ENCODE data around the gene SIRPB2. TPM values are rescaled to one million over a fixed set of nuclear protein-coding genes. Genes with fewer than 3 reads are reported as not detected.

Gene SIRPB2
- total and polyA plus RNA-seq, 10 of the 15 experiments (the other 5 are each of a cell fraction or from before 2014, with no cell fraction given) = not detected

DNA sequence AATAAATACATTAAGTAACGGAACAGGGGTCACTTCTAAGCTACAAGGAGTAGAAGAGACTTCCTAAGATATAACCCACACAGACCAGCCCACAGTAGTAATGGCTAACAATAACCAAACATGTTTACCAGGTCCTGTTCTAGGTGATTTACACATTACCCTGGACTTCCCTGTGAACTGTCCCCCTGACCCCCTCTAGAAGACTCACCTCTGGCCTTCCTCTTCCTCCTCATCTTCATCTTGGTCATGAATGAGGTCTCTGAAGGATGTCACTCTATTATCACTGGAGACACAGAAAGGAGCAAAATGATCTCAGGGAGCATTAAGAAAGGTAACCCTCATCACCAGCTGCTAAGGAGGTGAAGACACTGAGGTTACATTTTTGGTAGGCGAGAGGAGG is 33.2 kb downstream of the SIRPB2 start (continued):
- TF ChIP-seq, protein P1, sequence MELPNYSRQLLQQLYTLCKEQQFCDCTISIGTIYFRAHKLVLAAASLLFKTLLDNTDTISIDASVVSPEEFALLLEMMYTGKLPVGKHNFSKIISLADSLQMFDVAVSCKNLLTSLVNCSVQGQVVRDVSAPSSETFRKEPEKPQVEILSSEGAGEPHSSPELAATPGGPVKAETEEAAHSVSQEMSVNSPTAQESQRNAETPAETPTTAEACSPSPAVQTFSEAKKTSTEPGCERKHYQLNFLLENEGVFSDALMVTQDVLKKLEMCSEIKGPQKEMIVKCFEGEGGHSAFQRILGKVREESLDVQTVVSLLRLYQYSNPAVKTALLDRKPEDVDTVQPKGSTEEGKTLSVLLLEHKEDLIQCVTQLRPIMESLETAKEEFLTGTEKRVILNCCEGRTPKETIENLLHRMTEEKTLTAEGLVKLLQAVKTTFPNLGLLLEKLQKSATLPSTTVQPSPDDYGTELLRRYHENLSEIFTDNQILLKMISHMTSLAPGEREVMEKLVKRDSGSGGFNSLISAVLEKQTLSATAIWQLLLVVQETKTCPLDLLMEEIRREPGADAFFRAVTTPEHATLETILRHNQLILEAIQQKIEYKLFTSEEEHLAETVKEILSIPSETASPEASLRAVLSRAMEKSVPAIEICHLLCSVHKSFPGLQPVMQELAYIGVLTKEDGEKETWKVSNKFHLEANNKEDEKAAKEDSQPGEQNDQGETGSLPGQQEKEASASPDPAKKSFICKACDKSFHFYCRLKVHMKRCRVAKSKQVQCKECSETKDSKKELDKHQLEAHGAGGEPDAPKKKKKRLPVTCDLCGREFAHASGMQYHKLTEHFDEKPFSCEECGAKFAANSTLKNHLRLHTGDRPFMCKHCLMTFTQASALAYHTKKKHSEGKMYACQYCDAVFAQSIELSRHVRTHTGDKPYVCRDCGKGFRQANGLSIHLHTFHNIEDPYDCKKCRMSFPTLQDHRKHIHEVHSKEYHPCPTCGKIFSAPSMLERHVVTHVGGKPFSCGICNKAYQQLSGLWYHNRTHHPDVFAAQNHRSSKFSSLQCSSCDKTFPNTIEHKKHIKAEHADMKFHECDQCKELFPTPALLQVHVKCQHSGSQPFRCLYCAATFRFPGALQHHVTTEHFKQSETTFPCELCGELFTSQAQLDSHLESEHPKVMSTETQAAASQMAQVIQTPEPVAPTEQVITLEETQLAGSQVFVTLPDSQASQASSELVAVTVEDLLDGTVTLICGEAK (IDR thresholded peaks at IDR 0.05; ENCODE audit: borderline replicate concordance) = no peak
- TF ChIP-seq, protein P2, sequence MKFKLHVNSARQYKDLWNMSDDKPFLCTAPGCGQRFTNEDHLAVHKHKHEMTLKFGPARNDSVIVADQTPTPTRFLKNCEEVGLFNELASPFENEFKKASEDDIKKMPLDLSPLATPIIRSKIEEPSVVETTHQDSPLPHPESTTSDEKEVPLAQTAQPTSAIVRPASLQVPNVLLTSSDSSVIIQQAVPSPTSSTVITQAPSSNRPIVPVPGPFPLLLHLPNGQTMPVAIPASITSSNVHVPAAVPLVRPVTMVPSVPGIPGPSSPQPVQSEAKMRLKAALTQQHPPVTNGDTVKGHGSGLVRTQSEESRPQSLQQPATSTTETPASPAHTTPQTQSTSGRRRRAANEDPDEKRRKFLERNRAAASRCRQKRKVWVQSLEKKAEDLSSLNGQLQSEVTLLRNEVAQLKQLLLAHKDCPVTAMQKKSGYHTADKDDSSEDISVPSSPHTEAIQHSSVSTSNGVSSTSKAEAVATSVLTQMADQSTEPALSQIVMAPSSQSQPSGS (IDR thresholded peaks at IDR 0.05; ENCODE audit: low read length) = no peak
- TF ChIP-seq RAD51 (IDR thresholded peaks at IDR 0.05) = no peak
- no peak for TF ChIP-seq BHLHE40 (IDR thresholded peaks at IDR 0.05; ENCODE audit: borderline replicate concordance in 1 of 2, low read depth in 2 of 2, low read length in 1 of 2)
- no peak for TF ChIP-seq SMAD5 (IDR thresholded peaks at IDR 0.05; ENCODE audit: low read depth)
- TF ChIP-seq KDM1A (IDR thresholded peaks at IDR 0.05; ENCODE audit: borderline replicate concordance) = no peak
- no peak for TF ChIP-seq POU2F2 (IDR thresholded peaks at IDR 0.05; ENCODE audit: borderline replicate concordance, low read depth, low read length)
- no peak for TF ChIP-seq ZNF622 (IDR thresholded peaks at IDR 0.05)

Data from GM12878 (cell line).